NCI-H446 treated with DMSO at 0.1 percent for 48 hours (cell line): ENCODE measurements around the gene SHANK2.

Experiments used
- DNase-seq: peaks from one replicate; lab custom pipeline; 2025; lab: John Stamatoyannopoulos, UW

Gene SHANK2

GRCh38 chr11:71222318-71223080, 29.9 kb downstream of the SHANK2 start:
- no peak for DNase-seq

GRCh38 chr11:71221821-71222220, 30.6 kb downstream of the SHANK2 start:
- no peak for DNase-seq

- no peak for DNase-seq
These were observed 31.2 kb downstream of the SHANK2 start for GRCh38 chr11:71221201-71221600.

GRCh38 chr11:71218789-71219499, 33.4 kb downstream of the SHANK2 start:
- DNase-seq, result no peak

GRCh38 chr11:71215425-71215965, 36.9 kb downstream of the SHANK2 start:
- DNase-seq, result no peak

- DNase-seq, result no peak
These were observed 37.6 kb downstream of the SHANK2 start for GRCh38 chr11:71214553-71215424.

GRCh38 chr11:71213696-71214552, 38.5 kb downstream of the SHANK2 start:
- no peak for DNase-seq

- DNase-seq, result no peak
These were observed 39.4 kb downstream of the SHANK2 start for GRCh38 chr11:71212871-71213559.

- no peak for DNase-seq
These were observed 40.7 kb downstream of the SHANK2 start for GRCh38 chr11:71211631-71212030.

- DNase-seq, result no peak
These were observed 41.5 kb downstream of the SHANK2 start for GRCh38 chr11:71210861-71211260.

GRCh38 chr11:71209656-71210055, 42.7 kb downstream of the SHANK2 start:
- DNase-seq, result no peak

- DNase-seq, result no peak
These were observed 43.2 kb downstream of the SHANK2 start for GRCh38 chr11:71209181-71209580.

- DNase-seq, result no peak
These were observed 44.2 kb downstream of the SHANK2 start for GRCh38 chr11:71208011-71208774.

- no peak for DNase-seq
These were observed 44.8 kb downstream of the SHANK2 start for GRCh38 chr11:71207563-71207962.

- DNase-seq, result no peak
These were observed 46.2 kb downstream of the SHANK2 start for GRCh38 chr11:71206186-71206585.

- DNase-seq, result no peak
These were observed 47.4 kb downstream of the SHANK2 start for GRCh38 chr11:71204748-71205664.

GRCh38 chr11:71204294-71204693, 48.1 kb downstream of the SHANK2 start:
- DNase-seq, result no peak

GRCh38 chr11:71203681-71204080, 48.7 kb downstream of the SHANK2 start:
- no peak for DNase-seq

GRCh38 chr11:71202966-71203365, 49.4 kb downstream of the SHANK2 start:
- no peak for DNase-seq
